Measurements from ENCODE around the gene RHOBTB1. TPM values are rescaled to one million over a fixed set of nuclear protein-coding genes. Genes with fewer than 3 reads are reported as not detected.

RHOBTB1 gene
- total and polyA plus RNA-seq, 2 experiments from 2014 or later: 4.6 to 13.2 TPM

- Mint-ChIP-seq H3K27me3 (ENCODE audit: insufficient read depth, low read depth, poor library complexity) (peaks cover 12% of the 10 kb centered on the region), H3K4me3 (no peak overlapping the region), H3K4me1 (peaks cover 19% of the 10 kb centered on the region), H3K36me3 (ENCODE audit: low read depth) (no peaks in the 10 kb centered on the region), H3K9me3 (no peaks in the 10 kb centered on the region), H3K27ac (no peak overlapping the region)
- ATAC-seq: no peak
- no peaks in the 10 kb centered on the region for H3K79me2 ChIP-seq (replicated peaks; ENCODE audit: insufficient read depth)
- DNase-seq (ENCODE audit: low spot score): no peak
- H2AFZ ChIP-seq: no peak overlapping the region
- no peaks in the 10 kb centered on the region for H3F3A ChIP-seq (replicated peaks; ENCODE audit: low read depth)
- H3K27ac ChIP-seq (ENCODE audit: low read depth): no peak overlapping the region
- H3K27me3 ChIP-seq (ENCODE audit: insufficient read depth): peaks cover 14% of the 10 kb centered on the region
- TF ChIP-seq STAT1 (IDR thresholded peaks at IDR 0.05; ENCODE audit: unreplicated experiment) (no peak), EZH2 (IDR thresholded peaks at IDR 0.05; ENCODE audit: low read depth, unreplicated experiment) (no peak), EZH2phosphoT487 (IDR thresholded peaks at IDR 0.05; ENCODE audit: unreplicated experiment) (no peak), JUNB (IDR thresholded peaks at IDR 0.05; ENCODE audit: unreplicated experiment) (no peak), CREB1 (CRISPR knock-in tag; IDR thresholded peaks at IDR 0.05; ENCODE audit: low read depth) (no peak), ETS1 (IDR thresholded peaks at IDR 0.05) (no peak), ZNF331 (CRISPR knock-in tag; IDR thresholded peaks at IDR 0.05; ENCODE audit: low read depth) (no peak), ZNF462 (CRISPR knock-in tag; IDR thresholded peaks at IDR 0.05) (no peak), ZNF114 (CRISPR knock-in tag; IDR thresholded peaks at IDR 0.05) (no peak), NANOG (IDR thresholded peaks at IDR 0.05; ENCODE audit: borderline replicate concordance) (no peak), POLR2AphosphoS5 (IDR thresholded peaks at IDR 0.05; ENCODE audit: low read depth) (no peak)
- H3K4me2 ChIP-seq: no peak overlapping the region
- peaks cover 9% of the 10 kb centered on the region for H3K4me1 ChIP-seq (ENCODE audit: insufficient read depth)
- H4K20me1 ChIP-seq (replicated peaks; ENCODE audit: insufficient read depth): no peaks in the 10 kb centered on the region
- H3K9me2 ChIP-seq (ENCODE audit: insufficient read depth): no peaks in the 10 kb centered on the region
- no peaks in the 10 kb centered on the region for H3K36me3 ChIP-seq (ENCODE audit: insufficient read depth)
- H3K4me3 ChIP-seq: no peak overlapping the region
Measured at GRCh38 chr10:60940446-60940845, 3.5 kb downstream of the RHOBTB1 start.

Measured in GM23338 (cell line).